ENCODE data around the gene DBR1.
"Not testable (repeated sequence)": the region's sequence is repeated elsewhere in the genome, so short reads cannot be mapped to it uniquely, and the experiment has no call there.

The DBR1 gene

GRCh38 chr3:138154534-138154933, 20.2 kb downstream of the DBR1 start:
- H3K27me3 ChIP-seq (ENCODE audit: insufficient read depth, insufficient read length) = no peaks in the 10 kb centered on the region
- DNase-seq (ENCODE audit: low read depth, low spot score) = no peak
- peaks cover 7% of the 10 kb centered on the region for H3K9me3 ChIP-seq (ENCODE audit: insufficient read depth, low read length)
- H3K4me3 ChIP-seq (ENCODE audit: insufficient read length, low read depth) = no peak overlapping the region
- no peak overlapping the region for H3K9ac ChIP-seq (ENCODE audit: insufficient read length, low read depth)
- TF ChIP-seq SUZ12 (IDR thresholded peaks at IDR 0.05; ENCODE audit: extremely low read depth, insufficient read depth, insufficient read length) = no peak
- TF ChIP-seq YY1 (IDR thresholded peaks at IDR 0.05; ENCODE audit: insufficient read depth, insufficient read length) = no peak
- no peak for TF ChIP-seq ZNF274 (IDR thresholded peaks at IDR 0.05; ENCODE audit: low read depth, low read length)
- H3K4me1 ChIP-seq (ENCODE audit: insufficient read depth, insufficient read length) = no peaks in the 10 kb centered on the region
- no peaks in the 10 kb centered on the region for H3K36me3 ChIP-seq (ENCODE audit: insufficient read depth, insufficient read length, low read length)

GRCh38 chr3:138148503-138148902, 26.2 kb downstream of the DBR1 start:
- Histone ChIP-seq H3K9ac (ENCODE audit: insufficient read length, low read depth) (no peak overlapping the region), H3K27me3 (ENCODE audit: insufficient read depth, insufficient read length) (no peaks in the 10 kb centered on the region), H3K4me1 (ENCODE audit: insufficient read depth, insufficient read length) (no peaks in the 10 kb centered on the region), H3K4me3 (ENCODE audit: insufficient read length, low read depth) (no peak overlapping the region), H3K36me3 (ENCODE audit: insufficient read depth, insufficient read length, low read length) (no peaks in the 10 kb centered on the region), H3K9me3 (ENCODE audit: insufficient read depth, low read length) (peaks cover 7% of the 10 kb centered on the region; the same call in 1 of the 2 replicates)
- TF ChIP-seq YY1 (IDR thresholded peaks at IDR 0.05; ENCODE audit: insufficient read depth, insufficient read length) (no peak), ZNF274 (IDR thresholded peaks at IDR 0.05; ENCODE audit: low read depth, low read length) (no peak), SUZ12 (IDR thresholded peaks at IDR 0.05; ENCODE audit: extremely low read depth, insufficient read depth, insufficient read length) (no peak)
- DNase-seq (ENCODE audit: low read depth, low spot score) = no peak

GRCh38 chr3:138142181-138142580, 32.5 kb downstream of the DBR1 start:
- H3K9ac ChIP-seq (ENCODE audit: insufficient read length, low read depth); H3K9me3 ChIP-seq (ENCODE audit: insufficient read depth, low read length); H3K27me3 ChIP-seq (ENCODE audit: insufficient read depth, insufficient read length); H3K4me1 ChIP-seq (ENCODE audit: insufficient read depth, insufficient read length); H3K4me3 ChIP-seq (ENCODE audit: insufficient read length, low read depth); H3K36me3 ChIP-seq (ENCODE audit: insufficient read depth, insufficient read length, low read length); DNase-seq (ENCODE audit: low read depth, low spot score): not testable (repeated sequence)

GRCh38 chr3:138140940-138141339, 33.8 kb downstream of the DBR1 start:
- DNase-seq (ENCODE audit: low read depth, low spot score) = no peak

GRCh38 chr3:138139691-138140090, 35.0 kb downstream of the DBR1 start:
- Histone ChIP-seq H3K9me3 (ENCODE audit: insufficient read depth, low read length) (peaks cover 7% of the 10 kb centered on the region; the same call in 1 of the 2 replicates), H3K4me1 (ENCODE audit: insufficient read depth, insufficient read length) (peaks cover 1% of the 10 kb centered on the region), H3K27me3 (ENCODE audit: insufficient read depth, insufficient read length) (no peaks in the 10 kb centered on the region), H3K4me3 (ENCODE audit: insufficient read length, low read depth) (no peak overlapping the region), H3K36me3 (ENCODE audit: insufficient read depth, insufficient read length, low read length) (no peaks in the 10 kb centered on the region), H3K9ac (ENCODE audit: insufficient read length, low read depth) (no peak overlapping the region)
- no peak for DNase-seq (ENCODE audit: low read depth, low spot score)
- TF ChIP-seq YY1 (IDR thresholded peaks at IDR 0.05; ENCODE audit: insufficient read depth, insufficient read length) (no peak), SUZ12 (IDR thresholded peaks at IDR 0.05; ENCODE audit: extremely low read depth, insufficient read depth, insufficient read length) (no peak), ZNF274 (IDR thresholded peaks at IDR 0.05; ENCODE audit: low read depth, low read length) (no peak)

More at GRCh38 chr3:138140940-138141339, 33.8 kb downstream of the DBR1 start:
- H3K27me3 ChIP-seq (ENCODE audit: insufficient read depth, insufficient read length) = no peaks in the 10 kb centered on the region
- H3K36me3 ChIP-seq (ENCODE audit: insufficient read depth, insufficient read length, low read length) = no peaks in the 10 kb centered on the region
- peaks cover 7% of the 10 kb centered on the region; the same call in 1 of the 2 replicates for H3K9me3 ChIP-seq (ENCODE audit: insufficient read depth, low read length)
- H3K4me3 ChIP-seq (ENCODE audit: insufficient read length, low read depth) = no peak overlapping the region
- peaks cover 1% of the 10 kb centered on the region for H3K4me1 ChIP-seq (ENCODE audit: insufficient read depth, insufficient read length)
- TF ChIP-seq SUZ12 (IDR thresholded peaks at IDR 0.05; ENCODE audit: extremely low read depth, insufficient read depth, insufficient read length) (no peak), ZNF274 (IDR thresholded peaks at IDR 0.05; ENCODE audit: low read depth, low read length) (no peak), YY1 (IDR thresholded peaks at IDR 0.05; ENCODE audit: insufficient read depth, insufficient read length) (no peak)
- no peak overlapping the region for H3K9ac ChIP-seq (ENCODE audit: insufficient read length, low read depth)

GRCh38 chr3:138137861-138138260, 36.9 kb downstream of the DBR1 start:
- no peak for TF ChIP-seq SUZ12 (IDR thresholded peaks at IDR 0.05; ENCODE audit: extremely low read depth, insufficient read depth, insufficient read length)
- TF ChIP-seq ZNF274 (IDR thresholded peaks at IDR 0.05; ENCODE audit: low read depth, low read length) = no peak
- TF ChIP-seq YY1 (IDR thresholded peaks at IDR 0.05; ENCODE audit: insufficient read depth, insufficient read length) = no peak
- H3K4me3 ChIP-seq (ENCODE audit: insufficient read length, low read depth) = no peak overlapping the region
- DNase-seq (ENCODE audit: low read depth, low spot score) = no peak

GRCh38 chr3:138136201-138136600, 38.5 kb downstream of the DBR1 start:
- TF ChIP-seq ZNF274 (IDR thresholded peaks at IDR 0.05; ENCODE audit: low read depth, low read length) = no peak
- TF ChIP-seq YY1 (IDR thresholded peaks at IDR 0.05; ENCODE audit: insufficient read depth, insufficient read length) = no peak
- TF ChIP-seq SUZ12 (IDR thresholded peaks at IDR 0.05; ENCODE audit: extremely low read depth, insufficient read depth, insufficient read length) = no peak
- H3K9me3 ChIP-seq (ENCODE audit: insufficient read depth, low read length) = no peaks in the 10 kb centered on the region

More at GRCh38 chr3:138137861-138138260, 36.9 kb downstream of the DBR1 start:
- Histone ChIP-seq H3K36me3 (ENCODE audit: insufficient read depth, insufficient read length, low read length) (no peaks in the 10 kb centered on the region), H3K4me1 (ENCODE audit: insufficient read depth, insufficient read length) (peaks cover 1% of the 10 kb centered on the region), H3K27me3 (ENCODE audit: insufficient read depth, insufficient read length) (no peaks in the 10 kb centered on the region), H3K9ac (ENCODE audit: insufficient read length, low read depth) (no peak overlapping the region), H3K9me3 (ENCODE audit: insufficient read depth, low read length) (no peaks in the 10 kb centered on the region)

GRCh38 chr3:138135833-138136194, 38.9 kb downstream of the DBR1 start:
- DNase-seq (ENCODE audit: low read depth, low spot score) = no peak
- Histone ChIP-seq H3K9me3 (ENCODE audit: insufficient read depth, low read length) (no peaks in the 10 kb centered on the region), H3K4me3 (ENCODE audit: insufficient read length, low read depth) (no peak overlapping the region), H3K36me3 (ENCODE audit: insufficient read depth, insufficient read length, low read length) (no peaks in the 10 kb centered on the region), H3K9ac (ENCODE audit: insufficient read length, low read depth) (no peak overlapping the region), H3K4me1 (ENCODE audit: insufficient read depth, insufficient read length) (no peaks in the 10 kb centered on the region), H3K27me3 (ENCODE audit: insufficient read depth, insufficient read length) (no peaks in the 10 kb centered on the region)
- TF ChIP-seq SUZ12 (IDR thresholded peaks at IDR 0.05; ENCODE audit: extremely low read depth, insufficient read depth, insufficient read length) = no peak
- TF ChIP-seq YY1 (IDR thresholded peaks at IDR 0.05; ENCODE audit: insufficient read depth, insufficient read length) = no peak
- no peak for TF ChIP-seq ZNF274 (IDR thresholded peaks at IDR 0.05; ENCODE audit: low read depth, low read length)

More at GRCh38 chr3:138136201-138136600, 38.5 kb downstream of the DBR1 start:
- no peak overlapping the region for H3K9ac ChIP-seq (ENCODE audit: insufficient read length, low read depth)
- no peak overlapping the region for H3K4me3 ChIP-seq (ENCODE audit: insufficient read length, low read depth)
- H3K27me3 ChIP-seq (ENCODE audit: insufficient read depth, insufficient read length) = no peaks in the 10 kb centered on the region
- no peak for DNase-seq (ENCODE audit: low read depth, low spot score)
- no peaks in the 10 kb centered on the region for H3K36me3 ChIP-seq (ENCODE audit: insufficient read depth, insufficient read length, low read length)
- no peaks in the 10 kb centered on the region for H3K4me1 ChIP-seq (ENCODE audit: insufficient read depth, insufficient read length)
